HCT116 (cell line): ENCODE data around the gene RTN4IP1. TPM values are rescaled to one million over a fixed set of nuclear protein-coding genes. Genes with fewer than 3 reads are reported as not detected.

Source experiments
- ATAC-seq: fragments of 200-7000 bp; cut with Tn5 transposase; 2 replicates; pipeline ENCODE4 v1.9.1; 2020; ENCODE audit warnings: mild to moderate bottlenecking, moderate library complexity
- BruUV-seq: library from RNA; stranded (reverse); fragments of 400-500 nt; replicated peaks from 2 replicates; lab custom pipeline; 2021; lab: Mats Ljungman, UMichigan
- CTCF ChIA-PET: fragments of 300-600 bp; sonication (Branson Sonifier 250); formaldehyde crosslinking; loops from one replicate; lab custom pipeline; 2021; ENCODE audit warnings: antibody characterized with exemption; lab: Charles Lee
- POLR2A ChIA-PET: fragments of 300-600, 350-600 bp; sonication (Branson Sonifier 250); formaldehyde crosslinking; loops from one replicate; lab custom pipeline; 2021; ENCODE audit warnings: antibody characterized with exemption; lab: Charles Lee
- RAD21 ChIA-PET, 2 experiments: fragments of 300-600 bp; sonication (Branson Sonifier 250); formaldehyde crosslinking; loops; one replicate each; lab custom pipeline; 2023; ENCODE audit warnings: low total read pairs in 2 of 2; ENCODE audit not compliant: uncharacterized antibody in 2 of 2, unreplicated experiment in 2 of 2, low non-redundant PET in 1 of 2; lab: Charles Lee
- DNase-seq: peaks from one replicate; pipeline ENCODE4 v3.0.0-alpha.2; 2010; ENCODE audit warnings: low read depth, low spot score
- H2AFZ ChIP-seq: fragments of 200-600 bp; shearing (Covaris generic), sonication (generic); 2 replicates; pipeline ENCODE4 v1.6.1; 2017; ENCODE audit warnings: low read depth, mixed run types, mixed read lengths, antibody characterized with exemption, low read length; ENCODE audit not compliant: poor library complexity, severe bottlenecking
- H3K27ac ChIP-seq: 2 replicates; pipeline ENCODE4 v1.5.1; 2012; ENCODE audit warnings: low read depth, low read length
- H3K27me3 ChIP-seq: fragments of 200-600 bp; sonication (generic); 2 replicates; pipeline ENCODE4 v1.6.1; 2016; ENCODE audit warnings: mixed run types, low read length, mixed read lengths; ENCODE audit not compliant: insufficient read depth
- H3K36me3 ChIP-seq, 2 experiments: fragments of 200-500 bp in 1 of 2; fragments of 200-600 bp in 1 of 2; sonication (Bioruptor generic) in 1 of 2; sonication (generic) in 1 of 2; 2 replicates each; pipeline versions ENCODE4 v1.5.1 to v1.6.1; 2014 to 2016; ENCODE audit warnings: low read length in 2 of 2, inconsistent platforms in 1 of 2, mixed read lengths in 1 of 2, mixed run types in 1 of 2; ENCODE audit not compliant: insufficient read depth in 2 of 2, control insufficient read depth in 1 of 2
- H3K4me1 ChIP-seq, 2 experiments: fragments of 200-600 bp in 1 of 2; sonication (generic) in 1 of 2; 2 replicates each; pipeline versions ENCODE4 v1.5.1 to v1.6.1; 2012 to 2017; ENCODE audit warnings: low read length in 2 of 2, inconsistent platforms in 1 of 2, mild to moderate bottlenecking in 1 of 2, mixed read lengths in 1 of 2, mixed run types in 1 of 2, moderate library complexity in 1 of 2; ENCODE audit not compliant: insufficient read depth in 2 of 2, control insufficient read depth in 1 of 2
- H3K4me2 ChIP-seq: fragments of 200-600 bp; sonication (generic); 2 replicates; pipeline ENCODE4 v1.6.1; 2017; ENCODE audit warnings: mixed run types, low read length, mixed read lengths
- H3K4me3 ChIP-seq, 2 experiments: fragments of 200-600 bp in 1 of 2; sonication (generic) in 1 of 2; replicated peaks in 1 of 2; 2 replicates each; pipeline ENCODE4 v1.5.1; 2011 to 2016; ENCODE audit warnings: low read length in 2 of 2, control low read depth in 1 of 2, low read depth in 1 of 2, mild to moderate bottlenecking in 1 of 2, mixed read lengths in 1 of 2, mixed run types in 1 of 2
- H3K79me2 ChIP-seq: fragments of 200-600 bp; sonication (generic); 2 replicates; pipeline ENCODE4 v1.6.1; 2017; ENCODE audit warnings: mild to moderate bottlenecking, mixed run types, low read length, moderate library complexity, mixed read lengths; ENCODE audit not compliant: insufficient read depth
- H3K9ac ChIP-seq: fragments of 200-600 bp; sonication (generic); 2 replicates; pipeline ENCODE4 v1.6.1; 2016; ENCODE audit warnings: low read length, mixed read lengths
- H3K9me2 ChIP-seq: fragments of 200-600 bp; sonication (generic), shearing (Covaris generic); 2 replicates; pipeline ENCODE4 v1.6.1; 2017; ENCODE audit warnings: mixed run types, mild to moderate bottlenecking, moderate library complexity; ENCODE audit not compliant: insufficient read depth
- H3K9me3 ChIP-seq, 2 experiments: fragments of 200-500 bp in 1 of 2; fragments of 200-600 bp in 1 of 2; sonication (Bioruptor generic) in 1 of 2; sonication (generic) in 1 of 2; 2 replicates each; pipeline ENCODE4 v1.6.1; 2014 to 2017; ENCODE audit warnings: low read length in 2 of 2, mixed read lengths in 2 of 2, inconsistent platforms in 1 of 2, low read depth in 1 of 2, mild to moderate bottlenecking in 1 of 2, mixed run types in 1 of 2, moderate library complexity in 1 of 2; ENCODE audit not compliant: control insufficient read depth in 1 of 2, insufficient read depth in 1 of 2
- H4K20me1 ChIP-seq: fragments of 200-600 bp; sonication (generic), shearing (Covaris generic); 2 replicates; pipeline ENCODE4 v1.6.1; 2017; ENCODE audit warnings: mixed run types, mild to moderate bottlenecking, moderate library complexity; ENCODE audit not compliant: insufficient read depth
- ATF3 ChIP-seq: IDR thresholded peaks from 2 replicates; pipeline ENCODE4 v1.6.1; 2012
- MAX ChIP-seq: IDR thresholded peaks from 2 replicates; pipeline ENCODE4 v1.6.1; 2012
- POLR2AphosphoS5 ChIP-seq: IDR thresholded peaks from 2 replicates; pipeline ENCODE4 v1.6.1; 2011; ENCODE audit warnings: mild to moderate bottlenecking, low read depth, low read length, moderate library complexity
- REST ChIP-seq: IDR thresholded peaks from 2 replicates; pipeline ENCODE4 v1.6.1; 2012; ENCODE audit warnings: low read depth
- SP1 ChIP-seq: IDR thresholded peaks from 2 replicates; pipeline ENCODE4 v1.6.1; 2012; ENCODE audit warnings: low read depth
- ZFX ChIP-seq: fragments of 450-650 bp; IDR thresholded peaks from 2 replicates; pipeline ENCODE4 v1.6.1; 2017
- ZNF274 ChIP-seq: fragments of 200-500 bp; sonication (Bioruptor generic); IDR thresholded peaks from 2 replicates; pipeline ENCODE4 v1.6.1; 2014; ENCODE audit warnings: mild to moderate bottlenecking, low read depth, low read length, inconsistent platforms
- intact Hi-C: fragments of 100-400 bp; cut with micrococcal nuclease; formaldehyde crosslinking; loops from 2 replicates; pipeline ENCODE4 v1.10.0; 2022
- total RNA-seq: library from RNA; stranded (reverse); gene quantifications from one replicate; pipeline ENCODE4 v1.2.1, GENCODE V29; 2021; ENCODE audit not compliant: unreplicated experiment

RTN4IP1 gene
- total RNA-seq, 1 experiment from 2014 or later = 9.1 TPM

GRCh38 chr6:106558364-106558763 lies 70.9 kb downstream of the RTN4IP1 start:
- H3K4me2 ChIP-seq = no peak overlapping the region
- peaks cover 0 to 6% of the 10 kb centered on the region in 2 experiments; a peak in 1 of 4 replicates for H3K36me3 ChIP-seq
- H3K79me2 ChIP-seq = no peaks in the 10 kb centered on the region
- RAD21 ChIA-PET = no interaction called here
- DNase-seq (no peak), ATAC-seq (no peak)
- H3K27me3 ChIP-seq = no peaks in the 10 kb centered on the region
- H2AFZ ChIP-seq = no peak overlapping the region
- H3K9ac ChIP-seq = no peak overlapping the region
- H3K9me2 ChIP-seq = no peaks in the 10 kb centered on the region
- TF ChIP-seq ZNF274 (no peak), POLR2AphosphoS5 (no peak), ATF3 (no peak), ZFX (no peak), REST (no peak), SP1 (no peak), MAX (no peak)
- H3K9me3 ChIP-seq = no peaks in the 10 kb centered on the region
- no peaks in the 10 kb centered on the region for H4K20me1 ChIP-seq
- intact Hi-C loops = no loop called here
- H3K4me1 ChIP-seq = peaks cover 36 to 43% of the 10 kb centered on the region in 2 experiments
- BruUV-seq = no TSS peak
- CTCF ChIA-PET = no interaction called here
- POLR2A ChIA-PET = no interaction called here
- H3K4me3 ChIP-seq = no peak overlapping the region
- no peak overlapping the region for H3K27ac ChIP-seq
